Activated CD8-positive, alpha-beta memory T cell treated with anti-CD3 and anti-CD28 coated beads for 48 hours (primary cell): ENCODE data around the gene ANKS1B.

Experiments
- DNase-seq, 3 experiments: peaks; one replicate each; pipeline ENCODE4 v3.0.0-alpha.2; 2020; ENCODE audit warnings: low read depth in 2 of 3, low spot score in 2 of 3

The ANKS1B gene

DNA sequence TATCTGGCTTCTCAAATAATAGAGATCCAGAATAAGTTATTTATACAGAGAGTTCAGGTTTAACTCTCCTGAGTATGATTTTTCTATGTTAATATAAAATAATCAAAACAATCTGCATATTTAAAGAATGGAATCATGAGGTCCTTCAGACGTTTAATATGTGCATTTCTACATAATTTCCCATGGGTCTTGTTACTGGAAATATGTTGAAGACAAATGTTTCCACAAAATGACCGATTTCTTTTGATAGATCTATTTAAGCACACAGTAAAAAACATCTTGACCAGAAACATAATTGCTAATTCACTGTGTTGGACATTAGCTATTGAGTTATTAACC, 957.7 kb downstream of the ANKS1B start:
- DNase-seq = no peak

DNA sequence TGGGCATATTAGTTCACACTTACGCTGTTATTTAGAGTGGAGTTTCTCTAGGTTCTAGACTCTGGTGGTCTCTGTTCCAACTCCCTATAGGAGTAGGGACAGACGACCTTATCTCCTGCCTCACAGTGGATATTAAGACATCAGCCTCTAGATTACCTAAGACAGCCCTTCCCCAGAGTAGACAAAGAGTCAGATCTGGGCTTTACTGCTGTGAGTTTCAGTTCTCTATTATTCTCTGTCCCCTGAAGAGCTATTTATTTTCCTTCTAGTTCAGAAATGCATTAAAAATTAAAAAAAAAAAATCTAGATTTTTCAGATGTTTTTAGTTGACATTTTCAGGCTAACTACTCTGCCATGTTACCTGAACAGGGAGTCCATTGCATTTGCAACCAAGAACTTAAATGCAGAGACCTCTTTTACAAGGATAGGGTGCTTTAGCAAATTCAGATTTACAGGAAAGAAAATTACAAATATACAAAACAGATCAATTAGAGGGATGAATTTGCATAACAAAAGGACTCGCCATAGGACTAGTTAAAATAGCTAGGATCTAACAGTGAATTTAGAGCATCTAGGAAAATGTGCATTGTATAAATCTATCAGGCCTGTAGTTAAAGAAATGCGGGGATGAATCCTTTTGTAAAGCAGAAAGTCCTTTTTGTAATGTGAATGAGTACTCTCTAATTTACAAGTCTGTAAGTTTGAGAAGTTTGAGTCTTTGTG, 958.2 kb downstream of the ANKS1B start:
- DNase-seq = no peak

DNA sequence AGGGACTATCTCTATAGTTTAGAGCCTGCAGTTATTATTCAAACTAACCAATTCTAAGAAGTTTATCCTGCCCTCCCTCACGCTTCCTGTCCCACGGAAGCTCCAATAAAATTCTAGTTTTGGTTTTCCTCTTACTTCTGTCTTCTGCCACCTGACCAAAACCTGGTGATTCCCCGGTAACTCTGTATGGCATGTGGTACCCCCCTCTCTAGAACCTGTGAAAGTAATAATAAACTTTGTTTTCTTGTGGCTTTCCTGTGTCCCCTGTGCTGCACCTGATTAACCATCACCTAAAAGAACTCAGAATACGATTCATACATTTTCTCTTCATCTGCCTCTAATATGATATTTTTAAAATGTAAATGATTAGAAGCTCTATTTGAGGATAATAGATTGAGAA, 959.9 kb downstream of the ANKS1B start:
- no peak for DNase-seq

DNA sequence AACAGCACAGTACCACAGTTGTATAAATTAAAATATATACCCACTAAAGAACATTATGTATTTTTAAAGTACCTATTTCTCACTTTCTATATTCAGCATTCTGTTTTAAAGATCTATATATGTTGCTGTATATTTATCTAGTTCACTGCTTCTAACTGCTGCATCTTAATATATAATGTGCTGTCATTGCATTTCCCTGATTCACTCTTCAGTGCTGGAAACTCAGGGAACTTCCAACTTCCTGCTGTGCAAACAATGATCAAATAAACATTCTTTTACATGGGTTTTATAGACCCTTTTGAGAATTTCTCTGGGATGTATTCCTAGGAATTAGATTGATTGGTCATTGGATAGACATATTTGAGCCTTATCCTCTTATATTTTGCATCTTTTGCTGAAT, 960.5 kb downstream of the ANKS1B start:
- no peak for DNase-seq

DNA sequence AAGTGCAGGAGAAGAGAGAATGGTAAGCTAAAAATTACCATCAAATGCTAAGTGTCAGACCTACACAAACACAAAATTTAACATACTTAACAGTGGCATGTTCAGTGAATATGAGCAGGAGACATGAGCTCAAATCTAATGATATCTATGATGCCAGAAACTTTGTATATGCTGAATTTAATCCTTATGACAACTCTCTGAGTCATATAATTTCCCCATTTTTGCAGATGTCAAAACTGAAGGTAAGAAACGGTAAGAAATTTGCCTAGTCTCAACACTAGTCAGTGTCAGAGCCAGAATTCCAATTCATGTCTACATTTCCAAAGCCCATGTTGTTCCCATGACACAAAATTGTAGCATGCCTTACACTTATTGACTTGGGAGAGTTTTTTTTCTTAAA, 963.9 kb downstream of the ANKS1B start:
- DNase-seq = no peak

DNA sequence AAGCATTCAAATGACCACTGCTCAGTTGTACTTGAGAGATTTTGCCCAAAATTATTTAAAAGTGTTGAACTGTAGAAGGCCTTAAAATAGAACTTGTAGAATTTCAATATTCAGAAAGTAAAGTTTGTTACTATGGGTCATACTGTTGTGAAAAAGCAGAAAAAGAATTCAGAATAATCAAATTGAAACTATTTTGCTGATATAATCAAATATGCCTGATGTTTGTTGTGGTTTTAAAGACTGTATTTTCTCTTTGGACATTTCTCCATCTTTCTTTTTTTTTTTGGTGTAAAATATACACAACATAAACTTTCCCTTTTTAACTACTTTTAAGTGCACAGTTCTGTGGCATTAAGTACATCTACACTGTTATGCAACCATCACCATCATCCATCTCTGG, 964.9 kb downstream of the ANKS1B start:
- DNase-seq = no peak

DNA sequence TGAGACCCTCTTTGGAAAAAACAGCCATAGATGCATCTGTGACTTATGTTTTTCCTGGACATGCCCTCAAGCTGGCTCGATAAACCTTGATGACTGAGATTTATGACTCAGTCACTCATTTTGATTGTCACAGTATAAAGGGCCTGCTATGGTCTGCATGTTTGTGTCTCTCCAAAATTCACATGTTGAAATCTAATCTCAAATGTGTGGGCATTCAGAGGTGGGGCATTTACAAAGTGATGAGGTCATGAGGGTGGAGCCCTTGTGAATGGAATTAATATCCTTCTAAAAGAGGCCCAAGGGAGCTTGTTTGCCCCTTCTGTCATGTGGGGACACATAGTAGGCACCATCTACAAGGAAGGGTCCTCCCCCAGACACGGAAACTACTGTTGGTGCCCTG, 966.8 kb downstream of the ANKS1B start:
- DNase-seq = no peak

DNA sequence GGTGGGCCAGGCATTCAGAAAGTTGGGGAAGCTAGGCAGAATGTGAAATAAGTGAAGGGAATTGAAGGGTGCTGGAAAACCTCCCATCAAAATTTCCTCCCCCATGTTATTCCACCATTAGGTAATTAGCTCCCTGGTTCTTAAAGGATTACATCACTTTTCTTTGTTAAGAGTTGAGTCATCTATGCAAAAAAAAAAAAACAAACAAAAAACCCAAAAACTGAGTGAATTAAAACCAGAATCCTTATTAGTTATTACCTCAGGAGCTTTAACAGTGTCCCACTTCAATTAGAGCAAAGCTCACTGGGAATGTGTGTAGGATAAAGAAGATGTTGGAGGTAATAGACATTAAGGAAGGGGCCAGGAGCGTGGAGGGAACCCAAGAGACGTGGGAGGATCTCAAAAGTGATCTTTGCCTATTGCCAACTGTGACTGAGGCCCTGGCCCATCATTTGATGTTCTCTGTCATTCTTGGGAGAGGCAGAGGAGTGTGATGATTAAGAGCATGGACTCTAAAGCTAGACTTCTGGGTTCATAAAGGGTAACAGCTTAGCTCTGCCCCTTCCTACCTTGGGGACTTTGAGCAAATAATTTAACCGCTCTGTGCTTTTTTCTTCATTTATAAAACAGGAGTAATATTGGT, 975.0 kb downstream of the ANKS1B start:
- DNase-seq = no peak

DNA sequence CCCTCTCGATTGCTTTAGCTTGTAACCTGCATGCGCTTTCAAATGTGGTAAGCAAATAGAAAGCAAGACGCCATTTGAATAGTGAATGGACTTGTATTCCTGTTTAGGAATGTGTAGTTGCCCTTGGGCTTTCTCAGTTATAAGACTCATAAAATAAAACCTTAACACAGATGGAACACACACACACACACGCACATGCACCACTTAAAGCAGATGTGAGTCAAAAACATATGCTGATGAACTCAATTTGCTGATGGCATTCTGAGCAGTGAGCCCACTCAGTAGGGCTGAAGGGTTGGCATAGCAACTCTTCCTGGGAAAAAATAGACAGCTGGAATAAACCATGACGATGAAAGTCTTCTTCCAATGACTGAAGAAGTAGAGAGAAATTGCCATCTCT, 979.1 kb downstream of the ANKS1B start:
- no peak for DNase-seq

DNA sequence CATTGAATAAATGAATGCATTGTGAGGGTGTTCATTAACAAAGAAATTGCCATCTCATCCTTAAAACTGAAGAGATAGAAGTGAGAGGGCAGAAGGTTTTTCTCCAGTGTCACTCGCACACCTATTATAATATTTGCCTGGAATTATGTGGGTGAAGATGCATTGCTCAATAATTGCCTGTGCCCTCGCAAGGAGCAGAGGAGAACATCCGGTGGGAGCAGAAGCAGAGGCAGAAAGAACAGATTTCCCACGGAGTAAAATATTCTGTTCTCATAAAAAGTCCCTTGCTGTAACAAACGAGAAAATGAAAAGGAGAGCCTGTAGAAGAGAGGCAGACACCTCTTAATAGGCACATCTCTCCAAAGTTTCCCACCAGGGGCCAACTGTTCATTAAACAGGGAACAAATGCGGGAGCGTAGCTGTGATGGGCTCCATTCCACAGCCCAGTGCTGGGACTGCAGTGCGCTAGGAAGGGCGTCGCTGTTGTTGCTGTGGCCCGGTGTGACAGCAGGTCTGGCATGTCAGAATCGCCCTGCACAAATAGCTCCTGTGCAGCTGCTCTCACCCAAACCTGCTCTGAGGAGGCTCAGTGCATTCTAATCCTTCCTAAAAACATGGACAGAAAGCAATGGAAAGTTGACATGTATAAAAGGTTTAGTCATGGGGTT, 979.8 kb downstream of the ANKS1B start:
- DNase-seq = no peak

DNA sequence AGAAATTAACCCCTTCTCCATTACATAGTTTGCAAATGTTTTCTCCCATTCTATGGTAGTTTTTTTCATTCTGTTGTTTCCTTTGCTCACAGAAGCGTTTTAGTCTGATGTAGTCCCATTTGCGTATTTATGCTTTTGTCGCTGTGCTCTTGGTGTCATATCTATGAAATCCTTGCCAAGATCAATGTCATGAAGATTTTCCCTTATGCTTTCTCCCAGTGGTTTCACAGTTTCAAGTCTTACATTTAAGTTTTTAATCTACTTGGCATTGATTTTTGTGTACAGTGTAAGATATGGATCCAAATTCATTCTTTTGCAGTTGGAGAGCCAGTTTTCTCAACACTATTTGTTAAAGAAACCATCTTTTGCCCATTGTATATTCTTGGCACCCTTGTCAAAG, 982.0 kb downstream of the ANKS1B start:
- DNase-seq = no peak

DNA sequence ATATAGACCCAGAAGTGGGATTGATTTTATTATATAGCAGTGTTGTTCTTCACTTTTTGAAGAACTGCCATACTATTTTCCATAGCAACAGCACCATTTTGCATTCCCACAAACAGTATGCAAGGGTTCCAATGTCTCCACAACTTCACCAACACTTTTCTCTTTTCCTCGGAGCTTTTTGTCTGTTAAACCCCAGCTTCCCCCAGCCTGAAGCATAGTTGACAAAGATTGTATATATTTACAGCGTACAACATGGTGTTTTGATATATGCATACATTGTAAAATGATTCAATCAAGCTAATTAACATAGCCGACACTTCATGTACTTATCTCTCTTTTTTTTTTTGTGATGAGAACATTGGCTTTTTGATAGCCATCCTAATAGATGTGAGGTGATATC, 982.6 kb downstream of the ANKS1B start:
- DNase-seq = no peak

DNA sequence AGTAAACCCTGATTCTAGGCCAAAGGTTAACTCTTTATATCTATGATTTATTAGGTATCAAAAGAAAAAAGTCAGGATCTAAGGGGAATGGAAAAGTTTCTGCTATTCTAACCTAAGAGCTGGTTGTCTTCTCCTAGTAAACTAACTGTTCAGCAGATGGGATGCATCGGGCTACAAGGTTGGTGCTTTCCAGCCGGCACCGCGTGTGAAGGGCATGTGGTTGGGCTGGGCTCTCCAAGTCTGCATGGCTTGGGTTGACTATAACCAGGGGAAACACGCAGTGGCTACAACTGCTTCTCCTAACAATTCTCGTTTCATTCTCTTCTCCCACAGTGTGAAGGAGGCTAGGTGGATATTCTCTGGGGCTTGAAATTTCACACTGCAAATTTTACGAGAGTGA, 985.2 kb downstream of the ANKS1B start:
- no peak for DNase-seq

DNA sequence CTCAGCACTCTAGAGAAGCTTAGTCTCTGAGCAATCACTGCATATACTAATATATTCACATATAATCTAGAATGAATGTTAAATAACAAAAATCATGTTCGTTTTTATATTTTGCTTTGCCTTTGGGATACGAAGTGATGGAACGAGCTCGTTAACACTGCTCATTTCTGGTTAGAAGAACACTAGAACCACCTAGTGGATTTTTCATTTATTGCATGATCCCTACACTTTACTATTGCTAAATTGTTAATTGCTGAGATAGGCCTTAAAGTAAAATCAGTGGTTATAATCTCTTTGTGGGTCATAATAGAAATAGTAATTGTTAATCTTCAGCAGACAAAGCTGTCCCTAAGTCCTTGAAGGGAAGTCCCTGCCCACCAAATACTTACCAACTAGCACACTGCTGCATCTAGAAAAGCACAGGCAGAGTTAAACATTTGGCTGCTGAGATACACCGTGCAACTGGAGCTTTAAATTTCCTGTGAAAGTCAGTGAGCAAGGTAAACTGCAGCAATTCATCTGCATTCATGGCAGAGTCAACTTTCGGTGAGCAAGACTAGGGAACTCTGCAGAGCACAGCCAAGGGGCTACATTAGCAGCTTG, 985.9 kb downstream of the ANKS1B start:
- DNase-seq = no peak

DNA sequence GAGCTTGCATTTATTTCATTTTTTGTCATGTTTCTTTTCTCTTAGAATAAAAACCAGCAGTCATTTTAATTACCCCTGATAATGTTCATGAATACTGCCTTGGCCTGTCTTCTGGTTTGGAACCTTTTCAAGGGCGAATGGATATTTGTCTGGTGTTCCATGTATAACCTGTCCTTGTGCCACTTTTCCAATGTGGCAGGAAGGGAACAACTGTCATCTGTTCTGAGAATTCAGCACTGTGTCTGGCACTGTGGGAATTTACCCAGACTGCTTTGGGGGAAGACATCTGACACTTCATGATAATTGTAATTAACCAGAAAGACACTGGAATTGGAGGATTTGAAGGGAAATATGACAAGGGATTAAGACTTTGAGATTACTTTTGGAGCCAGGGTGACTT, 986.8 kb downstream of the ANKS1B start:
- no peak for DNase-seq

DNA sequence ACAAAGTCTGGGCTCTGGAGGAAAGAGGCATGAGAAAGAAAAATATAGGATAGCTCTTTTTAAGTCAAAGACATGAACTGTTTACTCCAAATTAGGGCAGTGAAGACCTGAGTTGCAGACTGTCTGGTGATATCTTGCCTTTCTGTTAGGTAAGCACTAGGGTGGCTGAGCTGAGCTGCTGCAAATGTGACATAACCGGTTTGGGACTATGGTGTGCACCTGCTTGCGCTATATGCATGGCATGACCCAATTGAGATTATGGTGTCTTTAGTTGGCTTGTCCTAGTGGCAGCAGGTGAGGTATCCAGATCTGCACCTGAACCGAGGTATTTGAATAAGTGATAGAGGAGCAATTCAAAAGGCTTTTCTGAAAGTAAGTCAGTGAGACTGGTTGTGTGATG, 994.1 kb downstream of the ANKS1B start:
- no peak for DNase-seq

DNA sequence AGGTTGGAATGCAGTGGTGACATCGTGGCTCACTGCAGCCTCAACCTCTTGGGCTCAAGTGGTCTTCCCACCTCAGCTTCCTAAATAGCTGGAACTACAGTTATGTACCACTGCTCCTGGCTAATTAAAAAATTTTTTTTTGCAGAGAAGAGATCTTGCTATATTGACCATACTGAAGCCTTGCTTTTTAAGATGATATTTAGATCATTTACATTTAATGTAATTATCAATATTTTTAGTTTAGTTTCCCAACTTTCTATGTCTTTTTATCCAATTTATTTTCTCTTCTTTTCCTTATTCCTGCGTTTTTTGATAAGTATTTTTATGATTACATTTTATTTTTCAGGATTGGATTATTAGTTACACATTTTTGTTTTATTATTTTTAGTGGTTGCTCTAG, 999.6 kb downstream of the ANKS1B start:
- no peak for DNase-seq

DNA sequence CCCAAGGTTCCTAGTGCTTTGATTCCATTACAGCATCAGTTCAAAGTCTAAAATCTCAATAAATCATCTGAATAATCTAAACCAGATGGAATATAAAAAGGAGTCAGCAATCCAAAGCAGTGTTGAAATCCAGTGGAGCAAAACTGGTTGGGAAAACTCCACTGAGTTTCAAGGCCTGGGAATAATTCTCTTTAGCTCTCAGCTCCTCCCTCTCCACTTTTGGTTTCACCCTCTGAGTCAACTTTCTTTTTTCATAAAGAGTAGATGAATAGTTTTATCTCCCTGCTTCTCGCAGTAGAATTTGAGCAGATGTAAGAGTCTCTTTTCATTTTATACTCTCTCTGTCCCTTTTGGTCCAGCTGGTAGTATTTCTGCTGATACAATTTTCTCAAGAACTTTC, 1001.1 kb downstream of the ANKS1B start:
- no peak for DNase-seq

DNA sequence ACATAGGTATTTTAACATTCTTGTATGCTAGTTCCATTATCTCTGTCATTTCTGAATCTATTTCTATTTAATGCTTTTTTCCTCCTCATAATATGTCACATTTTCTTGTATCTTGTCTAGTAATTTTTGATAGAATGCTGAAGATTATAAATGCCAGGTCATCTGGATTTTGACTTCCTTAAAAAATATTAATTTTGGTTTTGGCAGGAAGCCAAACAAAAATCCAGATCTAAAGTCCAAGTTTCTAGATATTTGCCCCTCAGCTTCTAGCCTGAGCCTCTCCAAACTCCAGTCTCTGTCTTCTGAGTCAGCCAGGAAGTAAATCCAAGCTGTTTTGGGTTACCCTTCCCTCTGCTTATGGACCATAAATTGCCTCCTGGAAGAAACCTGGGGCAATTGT, 1004.2 kb downstream of the ANKS1B start:
- DNase-seq = no peak

DNA sequence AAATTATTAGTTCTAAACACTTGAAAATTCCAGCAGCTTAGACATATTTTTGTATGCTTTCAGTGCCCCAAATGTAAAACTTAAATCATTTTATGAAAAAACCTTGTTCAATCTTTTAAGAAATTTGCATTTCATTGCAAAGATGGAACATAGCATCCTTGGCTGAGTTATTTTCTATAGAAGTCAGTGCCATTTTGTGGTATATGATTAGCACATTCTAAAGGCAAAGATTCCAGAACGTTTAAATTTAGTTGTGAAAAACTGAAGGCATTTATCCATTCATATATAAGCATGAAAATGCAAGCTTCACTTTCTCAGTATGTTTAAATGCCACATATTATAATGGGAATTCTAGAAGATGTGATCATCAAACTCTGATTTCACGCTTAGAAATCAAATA, 1007.5 kb downstream of the ANKS1B start:
- no peak for DNase-seq

DNA sequence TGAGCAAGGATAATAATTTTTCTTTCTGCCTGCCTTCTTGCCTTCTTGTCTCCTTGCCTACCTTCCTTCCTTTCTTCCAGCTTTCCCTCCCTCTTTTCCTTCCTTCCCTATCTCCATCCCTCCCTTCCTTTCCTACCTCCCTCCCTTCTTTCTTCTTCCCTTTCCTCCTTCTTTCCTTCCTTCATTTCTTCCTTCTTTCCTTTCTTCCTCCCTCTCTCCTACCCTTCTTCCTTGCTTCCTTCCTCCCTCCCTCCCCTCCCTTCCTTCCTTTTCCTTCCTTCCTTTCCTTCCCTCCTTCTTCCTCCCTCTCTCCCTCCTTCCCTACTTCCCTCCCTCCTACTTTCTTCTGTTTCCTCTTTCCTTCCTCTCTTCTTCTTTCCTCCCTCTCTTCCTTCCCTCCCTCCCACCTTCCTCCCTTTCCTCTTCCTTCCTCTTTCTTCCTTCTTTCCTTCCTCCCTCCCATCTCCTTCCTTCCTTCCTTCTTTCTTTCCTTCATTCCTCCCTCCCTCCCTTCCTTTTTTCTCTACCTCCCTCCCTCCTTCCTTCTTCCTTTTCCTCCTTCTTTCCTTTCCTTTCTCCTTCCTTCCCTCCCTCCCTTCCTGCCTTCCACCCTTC, 1009.9 kb downstream of the ANKS1B start:
- DNase-seq = no peak

DNA sequence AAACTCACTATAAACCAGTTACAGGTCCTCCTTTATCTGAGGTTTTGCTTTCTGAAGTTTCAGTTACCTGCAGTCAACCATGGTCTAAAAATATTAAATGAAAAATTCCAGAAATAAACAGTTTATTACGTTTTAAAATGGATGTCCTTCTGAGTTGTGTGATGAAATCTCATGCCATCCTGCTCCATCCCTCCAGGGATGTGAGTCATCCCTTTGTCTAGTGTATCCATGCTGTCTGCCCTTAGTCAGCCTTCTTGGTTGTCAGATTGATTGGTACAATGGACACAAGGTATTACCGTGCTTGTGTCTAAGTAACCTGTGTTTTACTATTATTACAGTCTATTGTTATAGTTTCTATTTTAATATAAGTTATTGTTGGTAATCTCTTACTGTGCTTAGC, 1011.3 kb downstream of the ANKS1B start:
- no peak for DNase-seq
